ENCODE results near the gene BLOC1S6. TPM values are rescaled to one million over a fixed set of nuclear protein-coding genes. Genes with fewer than 3 reads are reported as not detected.

BLOC1S6 gene
- total RNA-seq, 2 experiments from 2014 or later = 68.5 TPM

DNA sequence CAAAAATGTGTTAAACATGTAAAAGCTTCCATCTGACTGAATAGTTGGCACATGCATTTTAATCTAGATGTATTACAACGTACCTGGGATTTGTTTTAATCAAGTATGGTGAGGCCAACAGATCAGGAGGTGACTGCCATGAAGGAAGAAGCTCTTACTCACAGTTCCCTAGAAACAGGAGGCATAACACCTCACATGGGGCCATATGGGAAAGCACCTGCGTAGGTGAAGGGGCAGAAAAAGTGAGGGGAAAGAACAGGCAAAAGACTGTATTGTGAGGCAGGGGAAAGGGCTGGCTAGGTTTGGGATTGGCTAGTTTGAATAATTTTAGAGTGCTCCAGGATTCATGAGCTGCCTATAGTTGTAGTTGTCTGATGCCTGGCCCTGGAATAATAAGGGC is 57.3 kb downstream of the BLOC1S6 start:
- intact Hi-C loops (cut with DNase I, micrococcal nuclease) = no loop called here
- ChIA-PET POLR2A (no interaction called here), CTCF (no interaction called here)
- no peak overlapping the region for H3K27ac ChIP-seq (ENCODE audit: low read depth in 1 of 2, low read length in 2 of 2)
- TF ChIP-seq, protein P1, sequence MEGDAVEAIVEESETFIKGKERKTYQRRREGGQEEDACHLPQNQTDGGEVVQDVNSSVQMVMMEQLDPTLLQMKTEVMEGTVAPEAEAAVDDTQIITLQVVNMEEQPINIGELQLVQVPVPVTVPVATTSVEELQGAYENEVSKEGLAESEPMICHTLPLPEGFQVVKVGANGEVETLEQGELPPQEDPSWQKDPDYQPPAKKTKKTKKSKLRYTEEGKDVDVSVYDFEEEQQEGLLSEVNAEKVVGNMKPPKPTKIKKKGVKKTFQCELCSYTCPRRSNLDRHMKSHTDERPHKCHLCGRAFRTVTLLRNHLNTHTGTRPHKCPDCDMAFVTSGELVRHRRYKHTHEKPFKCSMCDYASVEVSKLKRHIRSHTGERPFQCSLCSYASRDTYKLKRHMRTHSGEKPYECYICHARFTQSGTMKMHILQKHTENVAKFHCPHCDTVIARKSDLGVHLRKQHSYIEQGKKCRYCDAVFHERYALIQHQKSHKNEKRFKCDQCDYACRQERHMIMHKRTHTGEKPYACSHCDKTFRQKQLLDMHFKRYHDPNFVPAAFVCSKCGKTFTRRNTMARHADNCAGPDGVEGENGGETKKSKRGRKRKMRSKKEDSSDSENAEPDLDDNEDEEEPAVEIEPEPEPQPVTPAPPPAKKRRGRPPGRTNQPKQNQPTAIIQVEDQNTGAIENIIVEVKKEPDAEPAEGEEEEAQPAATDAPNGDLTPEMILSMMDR (IDR thresholded peaks at IDR 0.05) = no peak
- DNase-seq (no peak), ATAC-seq (ENCODE audit: poor library complexity) (no peak)
- Mint-ChIP-seq H3K9me3 (no peaks in the 10 kb centered on the region), H3K27me3 (no peaks in the 10 kb centered on the region), H3K4me1 (ENCODE audit: low read depth) (peaks cover 72% of the 10 kb centered on the region), H3K4me3 (no peak overlapping the region), H3K36me3 (ENCODE audit: low read depth) (peaks cover 34% of the 10 kb centered on the region), H3K27ac (no peak overlapping the region)
- no peaks in the 10 kb centered on the region for H3K27me3 ChIP-seq (ENCODE audit: control insufficient read depth in 1 of 2, insufficient read depth in 2 of 2, low read length in 2 of 2)
- no peak overlapping the region for H3K4me3 ChIP-seq (ENCODE audit: low read length)
- peaks cover 11% of the 10 kb centered on the region for H3K36me3 ChIP-seq (ENCODE audit: insufficient read depth, low read length)
- H3K4me1 ChIP-seq (ENCODE audit: insufficient read depth, low read length) = peaks cover 44% of the 10 kb centered on the region
- H3K9me3 ChIP-seq (ENCODE audit: control insufficient read depth in 1 of 2, insufficient read depth in 1 of 2, low read length in 2 of 2) = no peaks in the 10 kb centered on the region

DNA sequence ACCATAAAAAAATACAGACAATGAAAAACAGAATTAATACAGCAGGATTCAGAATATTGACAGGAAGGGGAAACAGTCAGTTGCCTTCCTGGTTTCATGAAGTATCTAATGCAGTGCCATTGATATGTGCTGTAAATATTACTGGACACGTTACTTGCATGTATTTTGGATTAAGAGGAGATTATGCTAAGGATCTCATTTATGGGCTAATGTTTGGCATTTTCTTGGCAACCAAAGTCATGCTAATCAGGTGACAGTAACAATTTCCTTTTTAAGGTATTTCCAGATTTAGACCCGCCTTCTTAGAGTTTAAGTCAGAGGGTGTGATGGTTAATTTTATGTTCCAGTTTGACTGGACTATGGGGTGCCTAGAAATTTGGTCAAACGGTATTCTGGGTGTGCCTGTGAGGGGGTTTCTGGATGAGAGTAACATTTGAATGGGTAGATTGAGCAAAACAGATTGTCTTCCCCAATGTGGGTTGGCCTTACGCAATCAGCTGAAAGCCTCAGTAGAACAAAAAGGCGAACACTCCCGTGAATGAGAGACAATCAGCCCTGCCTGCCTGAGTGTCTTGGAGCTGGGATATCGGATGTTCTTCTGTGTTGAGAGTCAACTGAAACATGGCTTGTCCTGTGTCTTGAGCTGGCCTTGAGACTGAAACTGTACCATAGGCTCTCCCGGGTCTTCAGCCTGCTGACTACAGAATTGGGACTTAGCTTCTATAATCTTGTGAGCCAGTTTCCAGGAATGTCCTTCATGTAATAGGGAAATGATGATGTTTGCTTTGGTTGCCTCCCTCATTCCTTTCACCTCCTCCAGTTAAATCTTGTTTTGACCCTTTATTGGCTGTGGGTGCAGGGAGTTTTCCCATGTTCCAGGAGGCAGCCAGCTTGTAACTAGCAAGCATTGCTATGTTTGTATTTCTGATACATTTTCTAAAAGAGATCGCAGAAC is 58.1 kb downstream of the BLOC1S6 start:
- no peak overlapping the region for H3K27ac ChIP-seq (ENCODE audit: low read depth in 1 of 2, low read length in 2 of 2)
- ChIA-PET CTCF (no interaction called here), POLR2A (no interaction called here)
- H3K9me3 ChIP-seq (ENCODE audit: control insufficient read depth in 1 of 2, insufficient read depth in 1 of 2, low read length in 2 of 2) = no peaks in the 10 kb centered on the region
- H3K27me3 ChIP-seq (ENCODE audit: control insufficient read depth in 1 of 2, insufficient read depth in 2 of 2, low read length in 2 of 2) = no peaks in the 10 kb centered on the region
- Mint-ChIP-seq H3K27ac (no peak overlapping the region), H3K27me3 (no peaks in the 10 kb centered on the region), H3K4me1 (ENCODE audit: low read depth) (peaks cover 71% of the 10 kb centered on the region), H3K9me3 (no peaks in the 10 kb centered on the region), H3K4me3 (no peak overlapping the region), H3K36me3 (ENCODE audit: low read depth) (peaks cover 37% of the 10 kb centered on the region)
- intact Hi-C loops (cut with DNase I, micrococcal nuclease) = no loop called here
- TF ChIP-seq, protein P1 (IDR thresholded peaks at IDR 0.05) = no peak
- H3K4me3 ChIP-seq (ENCODE audit: low read length) = no peak overlapping the region
- DNase-seq = peak in 1 of 14 experiments; percentile 35
- ATAC-seq (ENCODE audit: poor library complexity) = no peak
- peaks cover 10% of the 10 kb centered on the region for H3K36me3 ChIP-seq (ENCODE audit: insufficient read depth, low read length)
- H3K4me1 ChIP-seq (ENCODE audit: insufficient read depth, low read length) = peaks cover 51% of the 10 kb centered on the region

DNA sequence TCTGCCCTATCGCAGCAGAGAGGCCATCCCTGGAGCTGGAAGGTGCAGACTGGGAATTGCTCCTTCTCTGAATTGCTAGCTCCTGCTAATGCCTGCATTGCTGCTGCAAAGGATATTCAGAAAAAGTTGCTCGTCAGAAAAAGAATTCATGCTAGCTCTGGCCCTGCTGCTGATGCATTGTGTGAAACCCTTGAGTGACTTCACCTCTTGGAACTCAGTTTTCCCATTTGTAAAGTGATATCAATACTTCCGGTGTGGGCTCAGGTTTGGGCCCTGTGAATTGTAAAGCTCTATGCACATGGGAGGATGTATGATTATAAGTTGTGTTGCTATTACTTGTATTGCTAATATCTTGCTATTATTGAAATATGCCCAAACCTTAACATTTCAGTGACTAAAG is 59.0 kb downstream of the BLOC1S6 start:
- TF ChIP-seq, protein P1 (IDR thresholded peaks at IDR 0.05) = no peak
- intact Hi-C loops (cut with DNase I, micrococcal nuclease) = no loop called here
- ATAC-seq (ENCODE audit: poor library complexity) (no peak), DNase-seq (no peak)
- Mint-ChIP-seq H3K27me3 (no peaks in the 10 kb centered on the region), H3K27ac (no peak overlapping the region), H3K36me3 (ENCODE audit: low read depth) (peaks cover 41% of the 10 kb centered on the region), H3K4me3 (no peak overlapping the region), H3K4me1 (ENCODE audit: low read depth) (peaks cover 71% of the 10 kb centered on the region), H3K9me3 (no peaks in the 10 kb centered on the region)
- no peak overlapping the region for H3K4me3 ChIP-seq (ENCODE audit: low read length)
- no peaks in the 10 kb centered on the region for H3K9me3 ChIP-seq (ENCODE audit: control insufficient read depth in 1 of 2, insufficient read depth in 1 of 2, low read length in 2 of 2)
- H3K27ac ChIP-seq (ENCODE audit: low read depth in 1 of 2, low read length in 2 of 2) = no peak overlapping the region
- ChIA-PET POLR2A (no interaction called here), CTCF (no interaction called here)
- peaks cover 54% of the 10 kb centered on the region for H3K4me1 ChIP-seq (ENCODE audit: insufficient read depth, low read length)
- peaks cover 10% of the 10 kb centered on the region for H3K36me3 ChIP-seq (ENCODE audit: insufficient read depth, low read length)
- no peaks in the 10 kb centered on the region for H3K27me3 ChIP-seq (ENCODE audit: control insufficient read depth in 1 of 2, insufficient read depth in 2 of 2, low read length in 2 of 2)
